Progenitor cell of endocrine pancreas (in vitro differentiated cells): ENCODE results near the gene B3GALNT2. TPM values are rescaled to one million over a fixed set of nuclear protein-coding genes. Genes with fewer than 3 reads are reported as not detected.
A peak's percentile ranks its signal among the peaks of the same experiment; 100 is the strongest.

Experiments used
- DNase-seq: peaks from one replicate; pipeline ENCODE4 v3.0.0; 2021; ENCODE audit warnings: low spot score; ENCODE audit not compliant: unreplicated experiment
- H3K27ac Mint-ChIP-seq: 2 replicates; pipeline ENCODE4 v1.8.0; 2021; ENCODE audit warnings: mild to moderate bottlenecking, moderate library complexity, mixed read lengths
- H3K27me3 Mint-ChIP-seq: 2 replicates; pipeline ENCODE4 v1.8.0; 2021; ENCODE audit warnings: mixed read lengths
- H3K36me3 Mint-ChIP-seq: 2 replicates; pipeline ENCODE4 v1.8.0; 2022; ENCODE audit warnings: mixed read lengths; ENCODE audit not compliant: insufficient read depth
- H3K4me1 Mint-ChIP-seq: 2 replicates; pipeline ENCODE4 v1.8.0; 2021; ENCODE audit warnings: low read depth, mixed read lengths
- H3K4me3 Mint-ChIP-seq: 2 replicates; pipeline ENCODE4 v1.8.0; 2021; ENCODE audit warnings: low read depth, mild to moderate bottlenecking, moderate library complexity, mixed read lengths
- H3K9me3 Mint-ChIP-seq: 2 replicates; pipeline ENCODE4 v1.8.0; 2021; ENCODE audit warnings: low read depth, mixed read lengths
- total RNA-seq: library from RNA; stranded (reverse); gene quantifications from 2 replicates; pipeline ENCODE4 v1.2.1, GENCODE V29; 2021
- TF ChIP-seq, protein P1 (sequence below): fragments of 200-600 bp; sonication (generic); IDR thresholded peaks from one replicate; pipeline ENCODE4 v1.5.0; 2021; ENCODE audit warnings: antibody characterized with exemption, mild to moderate bottlenecking; ENCODE audit not compliant: unreplicated experiment

Gene B3GALNT2
- total RNA-seq, 1 donor from 2014 or later: 49.6 TPM

DNA sequence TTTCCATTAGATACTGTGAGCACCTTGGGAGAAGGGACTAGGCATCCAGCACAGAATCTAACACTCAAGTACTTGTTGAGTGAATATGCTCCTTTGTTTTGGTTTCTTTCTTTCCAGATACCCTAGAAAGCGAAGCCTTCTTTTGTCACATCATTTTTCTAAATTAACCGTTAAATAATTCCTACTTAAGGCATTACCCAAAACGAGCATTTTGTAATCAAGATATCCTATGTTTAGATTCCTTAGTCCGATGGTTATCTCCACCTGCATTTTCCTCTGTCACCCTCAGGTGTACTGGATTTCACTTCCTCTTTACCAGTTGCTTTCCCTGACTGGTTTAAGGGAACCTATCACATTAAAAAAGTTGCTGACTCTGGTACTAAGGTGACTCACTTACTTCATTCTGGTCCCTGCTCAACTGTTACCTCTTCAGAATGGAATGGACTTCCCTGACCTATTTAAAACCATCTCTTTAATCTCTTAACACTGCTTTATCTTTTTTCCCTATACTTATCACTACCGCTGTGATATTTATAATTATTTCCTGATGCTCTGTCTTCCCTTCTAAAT lies 3.2 kb downstream of the B3GALNT2 start:
- TF ChIP-seq, protein P1, sequence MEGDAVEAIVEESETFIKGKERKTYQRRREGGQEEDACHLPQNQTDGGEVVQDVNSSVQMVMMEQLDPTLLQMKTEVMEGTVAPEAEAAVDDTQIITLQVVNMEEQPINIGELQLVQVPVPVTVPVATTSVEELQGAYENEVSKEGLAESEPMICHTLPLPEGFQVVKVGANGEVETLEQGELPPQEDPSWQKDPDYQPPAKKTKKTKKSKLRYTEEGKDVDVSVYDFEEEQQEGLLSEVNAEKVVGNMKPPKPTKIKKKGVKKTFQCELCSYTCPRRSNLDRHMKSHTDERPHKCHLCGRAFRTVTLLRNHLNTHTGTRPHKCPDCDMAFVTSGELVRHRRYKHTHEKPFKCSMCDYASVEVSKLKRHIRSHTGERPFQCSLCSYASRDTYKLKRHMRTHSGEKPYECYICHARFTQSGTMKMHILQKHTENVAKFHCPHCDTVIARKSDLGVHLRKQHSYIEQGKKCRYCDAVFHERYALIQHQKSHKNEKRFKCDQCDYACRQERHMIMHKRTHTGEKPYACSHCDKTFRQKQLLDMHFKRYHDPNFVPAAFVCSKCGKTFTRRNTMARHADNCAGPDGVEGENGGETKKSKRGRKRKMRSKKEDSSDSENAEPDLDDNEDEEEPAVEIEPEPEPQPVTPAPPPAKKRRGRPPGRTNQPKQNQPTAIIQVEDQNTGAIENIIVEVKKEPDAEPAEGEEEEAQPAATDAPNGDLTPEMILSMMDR: no peak
- H3K27me3 Mint-ChIP-seq: no peaks in the 10 kb centered on the region
- no peak overlapping the region for H3K4me3 Mint-ChIP-seq
- no peak for DNase-seq
- H3K9me3 Mint-ChIP-seq: no peaks in the 10 kb centered on the region
- H3K27ac Mint-ChIP-seq: no peak overlapping the region
- no peaks in the 10 kb centered on the region for H3K36me3 Mint-ChIP-seq
- peaks cover 11% of the 10 kb centered on the region for H3K4me1 Mint-ChIP-seq

DNA sequence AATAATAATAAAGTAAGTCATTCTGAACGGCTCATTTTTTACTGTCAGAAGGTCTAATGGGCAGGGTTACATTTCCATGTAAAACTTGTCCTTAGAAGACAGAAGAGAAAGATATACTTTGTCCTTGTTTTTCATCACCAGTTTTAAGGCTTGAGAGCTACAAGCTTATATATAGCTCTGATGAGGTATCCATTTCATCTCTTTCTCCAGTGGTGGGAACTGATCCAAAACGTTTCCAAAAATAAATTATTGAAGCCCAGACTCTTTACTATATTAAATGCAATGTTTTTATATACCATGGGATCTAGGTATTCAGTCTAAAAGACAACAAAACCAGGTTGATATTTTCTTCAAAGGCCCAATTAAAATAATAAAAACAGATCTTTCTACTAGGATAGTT lies 8.7 kb downstream of the B3GALNT2 start:
- H3K4me1 Mint-ChIP-seq: no peaks in the 10 kb centered on the region
- DNase-seq: no peak
- H3K4me3 Mint-ChIP-seq: no peak overlapping the region
- H3K36me3 Mint-ChIP-seq: peaks cover 13% of the 10 kb centered on the region
- H3K27me3 Mint-ChIP-seq: no peaks in the 10 kb centered on the region
- TF ChIP-seq, protein P1: no peak
- no peaks in the 10 kb centered on the region for H3K9me3 Mint-ChIP-seq
- H3K27ac Mint-ChIP-seq: no peak overlapping the region

DNA sequence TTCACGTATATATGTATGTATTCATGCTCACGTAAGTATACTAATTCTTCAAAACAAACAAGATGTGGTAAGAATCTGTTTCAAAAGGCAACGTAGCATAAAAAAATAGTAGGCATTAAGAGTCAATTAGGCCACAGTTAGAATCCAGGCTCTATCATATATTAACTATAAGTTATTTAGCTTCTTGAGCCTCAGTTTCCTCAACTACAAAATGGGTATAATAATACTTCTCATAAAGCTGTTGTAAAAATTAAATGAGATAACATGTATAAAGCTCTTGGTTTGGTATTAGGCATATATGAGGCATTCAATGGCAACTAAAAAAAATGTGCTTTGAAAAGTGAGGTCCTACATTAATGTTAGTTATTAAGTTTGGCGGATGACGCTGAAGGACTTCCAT lies 9.2 kb downstream of the B3GALNT2 start:
- Mint-ChIP-seq H3K27ac (no peak overlapping the region), H3K9me3 (no peaks in the 10 kb centered on the region), H3K27me3 (no peaks in the 10 kb centered on the region), H3K4me3 (no peak overlapping the region), H3K36me3 (peaks cover 13% of the 10 kb centered on the region), H3K4me1 (no peaks in the 10 kb centered on the region)
- DNase-seq: no peak
- TF ChIP-seq, protein P1: no peak

DNA sequence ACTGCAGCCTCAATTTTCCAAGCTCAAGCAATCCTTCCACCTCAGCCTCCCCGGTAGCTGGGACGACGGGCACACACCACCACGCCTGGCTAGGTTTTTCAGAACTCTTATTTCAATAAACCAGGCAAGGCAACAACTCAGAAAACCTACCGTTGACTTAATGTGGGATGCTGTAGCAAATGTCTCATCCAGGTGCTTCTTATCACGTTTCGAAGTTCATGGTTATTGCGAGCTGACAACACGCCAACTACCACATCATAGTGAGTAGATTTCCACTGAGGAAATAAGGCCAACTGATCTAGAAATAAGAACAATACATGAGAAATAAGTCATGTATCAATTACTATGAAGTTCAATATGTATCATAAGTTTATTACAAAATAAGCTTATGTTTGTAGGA lies 9.7 kb downstream of the B3GALNT2 start:
- no peak overlapping the region for H3K27ac Mint-ChIP-seq

DNA sequence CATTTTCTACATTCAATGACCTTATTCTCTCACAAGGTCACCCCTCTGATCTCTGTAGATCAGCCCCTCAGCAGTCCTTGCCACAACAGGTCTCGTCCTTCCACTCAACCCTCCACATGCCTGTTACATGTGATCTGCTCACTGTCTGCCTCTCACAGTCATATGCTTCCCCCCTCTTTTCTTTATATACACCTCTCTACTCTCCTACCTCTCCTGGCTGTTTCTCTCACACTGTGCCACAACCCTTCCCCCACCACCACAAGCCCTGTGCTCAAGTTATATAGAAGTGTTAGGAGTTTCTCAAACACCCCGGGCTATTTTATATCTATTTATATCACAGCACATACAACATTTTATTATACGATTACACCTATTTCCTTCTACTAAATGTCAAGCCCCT lies 12.6 kb downstream of the B3GALNT2 start:
- peaks cover 17% of the 10 kb centered on the region for H3K36me3 Mint-ChIP-seq
- H3K27ac Mint-ChIP-seq: peak overlapping the region; percentile 47
- TF ChIP-seq, protein P1: no peak

More for the DNA sequence above, 9.7 kb downstream of the B3GALNT2 start:
- Mint-ChIP-seq H3K4me3 (no peak overlapping the region), H3K27me3 (no peaks in the 10 kb centered on the region), H3K9me3 (no peaks in the 10 kb centered on the region), H3K36me3 (peaks cover 13% of the 10 kb centered on the region), H3K4me1 (no peaks in the 10 kb centered on the region)
- no peak for DNase-seq
- TF ChIP-seq, protein P1: no peak

More for the DNA sequence above, 12.6 kb downstream of the B3GALNT2 start:
- H3K4me3 Mint-ChIP-seq: no peak overlapping the region
- H3K4me1 Mint-ChIP-seq: no peaks in the 10 kb centered on the region
- no peaks in the 10 kb centered on the region for H3K9me3 Mint-ChIP-seq
- no peak for DNase-seq
- no peaks in the 10 kb centered on the region for H3K27me3 Mint-ChIP-seq
